ENCODE results near the gene PIK3CD. TPM values are rescaled to one million over a fixed set of nuclear protein-coding genes. Genes with fewer than 3 reads are reported as not detected.
"Not testable (repeated sequence)": the region's sequence is repeated elsewhere in the genome, so short reads cannot be mapped to it uniquely, and the experiment has no call there.

PIK3CD gene
- total RNA-seq, 4 donors from 2014 or later = 4.1 to 11.8 (median 7.7) TPM

DNA sequence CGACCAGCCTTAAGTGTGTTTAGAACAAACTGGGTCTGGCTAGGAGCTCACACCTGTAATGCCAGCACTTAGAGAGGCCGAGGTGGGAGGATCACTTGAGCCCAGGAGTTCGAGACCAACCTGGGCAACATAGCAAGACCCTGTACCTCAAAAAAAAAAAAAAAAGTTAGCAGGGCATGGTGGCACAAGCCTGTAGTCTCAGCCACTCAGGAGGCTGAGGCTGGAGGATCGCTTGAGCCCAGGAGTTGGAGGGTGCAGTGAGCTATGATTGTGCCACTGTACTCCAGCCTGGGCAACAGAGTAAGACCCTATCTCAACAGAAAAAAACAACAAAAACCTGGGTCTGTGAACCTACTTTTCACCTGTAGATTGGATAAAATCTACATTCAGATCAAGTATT, 54.6 kb downstream of the PIK3CD start:
- no peak for DNase-seq
- Histone ChIP-seq H3K27ac (no peak overlapping the region), H3K4me1 (peaks cover 0 to 33% (median 3%) of the 10 kb centered on the region in 3 donors), H3K36me3 (peaks cover 0 to 15% (median 0%) of the 10 kb centered on the region in 3 donors), H3K4me3 (no peak overlapping the region), H3K9me3 (no peaks in the 10 kb centered on the region), H3K27me3 (no peaks in the 10 kb centered on the region)
- WGBS, 2 donors = 94 to 100% methylated on average over 2 to 3 of the region's 4 CpGs
- intact Hi-C loops (cut with DNase I) = no loop called here
- TF ChIP-seq, protein P1, sequence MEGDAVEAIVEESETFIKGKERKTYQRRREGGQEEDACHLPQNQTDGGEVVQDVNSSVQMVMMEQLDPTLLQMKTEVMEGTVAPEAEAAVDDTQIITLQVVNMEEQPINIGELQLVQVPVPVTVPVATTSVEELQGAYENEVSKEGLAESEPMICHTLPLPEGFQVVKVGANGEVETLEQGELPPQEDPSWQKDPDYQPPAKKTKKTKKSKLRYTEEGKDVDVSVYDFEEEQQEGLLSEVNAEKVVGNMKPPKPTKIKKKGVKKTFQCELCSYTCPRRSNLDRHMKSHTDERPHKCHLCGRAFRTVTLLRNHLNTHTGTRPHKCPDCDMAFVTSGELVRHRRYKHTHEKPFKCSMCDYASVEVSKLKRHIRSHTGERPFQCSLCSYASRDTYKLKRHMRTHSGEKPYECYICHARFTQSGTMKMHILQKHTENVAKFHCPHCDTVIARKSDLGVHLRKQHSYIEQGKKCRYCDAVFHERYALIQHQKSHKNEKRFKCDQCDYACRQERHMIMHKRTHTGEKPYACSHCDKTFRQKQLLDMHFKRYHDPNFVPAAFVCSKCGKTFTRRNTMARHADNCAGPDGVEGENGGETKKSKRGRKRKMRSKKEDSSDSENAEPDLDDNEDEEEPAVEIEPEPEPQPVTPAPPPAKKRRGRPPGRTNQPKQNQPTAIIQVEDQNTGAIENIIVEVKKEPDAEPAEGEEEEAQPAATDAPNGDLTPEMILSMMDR (IDR thresholded peaks at IDR 0.05) = no peak
- no peak for TF ChIP-seq POLR2A (IDR thresholded peaks at IDR 0.05)

DNA sequence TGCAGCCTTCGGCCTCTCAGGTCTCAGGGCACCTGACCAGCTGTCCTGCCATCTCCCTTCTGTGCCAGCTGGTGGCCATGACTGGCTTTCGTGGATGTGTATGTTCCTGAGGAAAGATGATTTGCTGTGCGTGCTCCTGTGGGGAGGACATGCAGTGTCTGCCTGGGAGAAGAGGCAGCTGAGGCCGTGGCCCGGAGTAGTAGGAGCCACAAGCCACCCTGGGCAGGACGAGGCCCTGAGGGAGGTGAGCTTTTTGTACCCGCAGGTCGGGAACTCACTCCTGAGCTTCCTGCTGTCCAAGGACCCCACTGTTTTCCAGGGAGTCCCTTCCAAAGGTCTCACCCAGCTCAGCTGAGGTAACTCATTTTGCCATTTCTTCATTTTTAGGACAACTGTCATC, 58.5 kb downstream of the PIK3CD start:
- WGBS, 2 donors = 92% methylated on average over 4 to 6 of the region's 8 CpGs
- DNase-seq = no peak

DNA sequence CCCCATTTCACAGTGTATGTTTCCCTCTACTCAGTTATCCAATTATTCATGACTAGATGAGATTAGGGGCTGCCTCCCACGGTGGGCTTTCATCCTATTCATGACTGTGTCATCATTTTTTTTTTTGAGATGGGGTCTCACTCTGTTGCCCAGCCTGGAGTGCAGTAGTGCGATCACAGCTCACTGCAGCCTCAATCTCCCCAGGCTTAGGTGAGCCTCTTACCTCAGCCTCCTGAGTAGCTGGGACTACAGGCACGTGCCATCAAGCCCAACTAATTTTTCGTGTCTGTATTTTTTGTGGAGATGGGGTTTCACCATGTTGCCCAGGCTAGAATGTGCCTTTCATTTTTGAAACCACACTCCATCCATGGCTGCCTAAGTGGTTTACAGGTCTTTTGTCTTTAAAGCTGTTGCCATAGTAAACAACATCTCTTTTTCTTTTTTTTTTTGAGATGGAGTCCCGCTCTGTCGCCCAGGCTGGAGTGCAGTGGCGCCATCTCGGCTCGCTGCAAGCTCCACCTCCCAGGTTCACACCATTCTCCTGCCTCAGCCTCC, 60.0 kb downstream of the PIK3CD start:
- Histone ChIP-seq H3K27ac (no peak overlapping the region), H3K9me3 (no peaks in the 10 kb centered on the region), H3K36me3 (peaks cover 4 to 66% (median 4%) of the 10 kb centered on the region in 3 donors), H3K4me1 (peaks cover 0 to 6% (median 0%) of the 10 kb centered on the region in 3 donors), H3K4me3 (no peak overlapping the region), H3K27me3 (no peaks in the 10 kb centered on the region)
- WGBS, 2 donors = 95% methylated on average over 9 of the region's 9 CpGs
- TF ChIP-seq, protein P1 (IDR thresholded peaks at IDR 0.05) = no peak
- no peak for TF ChIP-seq POLR2A (IDR thresholded peaks at IDR 0.05)
- DNase-seq = no peak
- intact Hi-C loops (cut with DNase I) = no loop called here

More for the DNA sequence above, 58.5 kb downstream of the PIK3CD start:
- peaks cover 0 to 51% (median 0%) of the 10 kb centered on the region in 3 donors for H3K36me3 ChIP-seq
- intact Hi-C loops (cut with DNase I) = no loop called here
- no peaks in the 10 kb centered on the region for H3K27me3 ChIP-seq
- peaks cover 0 to 10% (median 0%) of the 10 kb centered on the region in 3 donors for H3K4me1 ChIP-seq
- H3K27ac ChIP-seq = no peak overlapping the region
- H3K9me3 ChIP-seq = no peaks in the 10 kb centered on the region
- no peak for TF ChIP-seq POLR2A (IDR thresholded peaks at IDR 0.05)
- TF ChIP-seq, protein P1 (IDR thresholded peaks at IDR 0.05) = no peak
- H3K4me3 ChIP-seq = no peak overlapping the region

DNA sequence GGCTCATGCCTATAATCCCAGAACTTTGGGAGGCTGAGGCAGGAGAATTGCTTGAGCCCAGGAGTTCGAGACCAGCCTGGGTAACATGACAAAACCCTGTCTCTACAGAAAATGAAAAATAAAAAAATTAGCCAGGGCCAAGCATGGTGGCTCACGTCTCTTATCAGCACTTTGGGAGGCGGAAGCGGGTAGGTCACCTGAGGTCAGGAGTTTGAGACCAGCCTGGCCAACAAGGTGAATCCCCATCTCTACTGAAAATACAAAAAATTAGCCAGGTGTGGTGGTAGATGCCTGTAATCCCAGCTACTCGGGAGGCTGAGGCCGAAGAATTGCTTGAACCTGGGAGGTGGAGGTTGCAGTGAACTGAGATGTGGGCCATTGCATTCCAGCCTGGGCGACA, 61.2 kb downstream of the PIK3CD start:
- intact Hi-C loops (cut with DNase I); DNase-seq; H3K9me3 ChIP-seq; H3K27me3 ChIP-seq; H3K4me3 ChIP-seq; H3K27ac ChIP-seq: not testable (repeated sequence)
- H3K36me3 ChIP-seq = peaks cover 4 to 78% (median 4%) of the 10 kb centered on the region in 3 donors
- H3K4me1 ChIP-seq = peaks cover 0 to 13% (median 0%) of the 10 kb centered on the region in 3 donors
- 89 to 90% methylated on average over 6 to 7 of the region's 7 CpGs for WGBS, 2 donors

DNA sequence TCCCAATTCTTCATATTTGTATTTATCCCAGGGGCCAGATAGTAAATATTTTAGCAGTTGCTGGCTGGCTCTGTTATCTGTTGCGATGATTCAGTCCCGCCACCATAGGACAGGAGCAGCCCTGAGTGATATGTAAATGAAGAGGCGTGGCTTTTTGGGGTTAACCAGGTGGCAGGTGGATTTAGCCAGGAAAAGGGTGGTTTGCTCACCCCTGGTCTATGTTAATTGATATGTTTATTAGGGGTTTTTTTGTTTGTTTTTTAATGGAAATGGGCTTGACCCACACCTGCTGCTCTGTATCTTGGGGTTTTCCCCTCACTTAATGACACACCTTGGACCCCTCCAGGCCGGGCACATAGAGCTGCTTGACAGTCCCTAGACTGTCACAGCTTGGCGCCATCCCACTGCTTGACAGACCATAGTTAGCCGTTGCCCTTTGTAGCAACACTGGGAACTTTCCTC, 62.8 kb downstream of the PIK3CD start:
- H3K27me3 ChIP-seq = no peaks in the 10 kb centered on the region

More for the DNA sequence above, 62.8 kb downstream of the PIK3CD start:
- peaks cover 4 to 86% (median 4%) of the 10 kb centered on the region in 3 donors for H3K36me3 ChIP-seq
- H3K4me3 ChIP-seq = no peak overlapping the region
- 49 to 73% methylated on average over 5 to 6 of the region's 6 CpGs for WGBS, 2 donors
- intact Hi-C loops (cut with DNase I) = no loop called here
- no peaks in the 10 kb centered on the region for H3K9me3 ChIP-seq
- TF ChIP-seq, protein P1 (IDR thresholded peaks at IDR 0.05) = no peak
- TF ChIP-seq POLR2A (IDR thresholded peaks at IDR 0.05) = no peak
- H3K4me1 ChIP-seq = peaks cover 1 to 28% (median 10%) of the 10 kb centered on the region in 3 donors
- H3K27ac ChIP-seq = no peak overlapping the region
- no peak for DNase-seq

Data from esophagus squamous epithelium (tissue), 5 donors.